Nephron (organoid): ENCODE results near the gene SYT9.

Experiments used
- H3K27ac Mint-ChIP-seq, 3 experiments: 2 replicates each; pipeline ENCODE4 v1.8.0; 2020; ENCODE audit warnings: mixed read lengths in 3 of 3, mild to moderate bottlenecking in 2 of 3, moderate library complexity in 1 of 3
- H3K27me3 Mint-ChIP-seq: 2 replicates; pipeline ENCODE4 v1.8.0; 2021; ENCODE audit warnings: low read depth, mild to moderate bottlenecking, moderate library complexity, mixed read lengths
- H3K36me3 Mint-ChIP-seq: 2 replicates; pipeline ENCODE4 v1.8.0; 2020; ENCODE audit warnings: low read depth, mixed read lengths
- H3K4me1 Mint-ChIP-seq: 2 replicates; pipeline ENCODE4 v1.8.0; 2020; ENCODE audit warnings: mixed read lengths
- H3K4me3 Mint-ChIP-seq, 3 experiments: 2 replicates each; pipeline ENCODE4 v1.8.0; 2020; ENCODE audit warnings: mild to moderate bottlenecking in 3 of 3, mixed read lengths in 3 of 3, moderate library complexity in 2 of 3
- H3K9me3 Mint-ChIP-seq: 2 replicates; pipeline ENCODE4 v1.8.0; 2020; ENCODE audit warnings: mixed read lengths
- TF ChIP-seq, protein P1 (sequence below), 3 experiments: fragments of 200-600 bp; sonication (generic); IDR thresholded peaks; one replicate each; pipeline ENCODE4 v1.5.0; 2021; ENCODE audit warnings: antibody characterized with exemption in 3 of 3; ENCODE audit not compliant: unreplicated experiment in 3 of 3

Gene SYT9

DNA sequence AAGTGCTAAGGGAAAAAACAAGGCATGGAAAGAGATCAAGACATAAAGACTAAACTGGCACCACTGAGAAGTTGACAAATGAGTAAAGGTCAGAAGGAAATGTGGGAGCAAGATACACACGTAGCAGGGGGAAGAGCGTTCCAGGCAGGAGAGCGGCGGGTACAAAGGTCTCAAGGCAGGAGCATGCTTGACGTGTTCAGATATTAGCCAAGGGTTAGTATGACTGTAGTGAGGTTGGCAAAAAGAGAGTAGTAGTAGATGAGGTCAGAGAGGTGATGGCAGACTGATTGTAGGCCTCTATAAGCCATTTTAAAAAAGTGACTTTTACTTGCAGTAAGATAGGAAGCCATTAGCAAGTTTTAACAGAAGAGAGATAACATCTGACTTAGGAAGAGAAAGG, 9.9 kb downstream of the SYT9 start:
- Mint-ChIP-seq H3K4me1 (no peaks in the 10 kb centered on the region), H3K4me3 (no peak overlapping the region), H3K27me3 (peaks cover 11% of the 10 kb centered on the region), H3K36me3 (no peaks in the 10 kb centered on the region), H3K9me3 (no peaks in the 10 kb centered on the region), H3K27ac (no peak overlapping the region)
- TF ChIP-seq, protein P1, sequence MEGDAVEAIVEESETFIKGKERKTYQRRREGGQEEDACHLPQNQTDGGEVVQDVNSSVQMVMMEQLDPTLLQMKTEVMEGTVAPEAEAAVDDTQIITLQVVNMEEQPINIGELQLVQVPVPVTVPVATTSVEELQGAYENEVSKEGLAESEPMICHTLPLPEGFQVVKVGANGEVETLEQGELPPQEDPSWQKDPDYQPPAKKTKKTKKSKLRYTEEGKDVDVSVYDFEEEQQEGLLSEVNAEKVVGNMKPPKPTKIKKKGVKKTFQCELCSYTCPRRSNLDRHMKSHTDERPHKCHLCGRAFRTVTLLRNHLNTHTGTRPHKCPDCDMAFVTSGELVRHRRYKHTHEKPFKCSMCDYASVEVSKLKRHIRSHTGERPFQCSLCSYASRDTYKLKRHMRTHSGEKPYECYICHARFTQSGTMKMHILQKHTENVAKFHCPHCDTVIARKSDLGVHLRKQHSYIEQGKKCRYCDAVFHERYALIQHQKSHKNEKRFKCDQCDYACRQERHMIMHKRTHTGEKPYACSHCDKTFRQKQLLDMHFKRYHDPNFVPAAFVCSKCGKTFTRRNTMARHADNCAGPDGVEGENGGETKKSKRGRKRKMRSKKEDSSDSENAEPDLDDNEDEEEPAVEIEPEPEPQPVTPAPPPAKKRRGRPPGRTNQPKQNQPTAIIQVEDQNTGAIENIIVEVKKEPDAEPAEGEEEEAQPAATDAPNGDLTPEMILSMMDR (IDR thresholded peaks at IDR 0.05; ENCODE audit: unreplicated experiment in 3 of 3): no peak

DNA sequence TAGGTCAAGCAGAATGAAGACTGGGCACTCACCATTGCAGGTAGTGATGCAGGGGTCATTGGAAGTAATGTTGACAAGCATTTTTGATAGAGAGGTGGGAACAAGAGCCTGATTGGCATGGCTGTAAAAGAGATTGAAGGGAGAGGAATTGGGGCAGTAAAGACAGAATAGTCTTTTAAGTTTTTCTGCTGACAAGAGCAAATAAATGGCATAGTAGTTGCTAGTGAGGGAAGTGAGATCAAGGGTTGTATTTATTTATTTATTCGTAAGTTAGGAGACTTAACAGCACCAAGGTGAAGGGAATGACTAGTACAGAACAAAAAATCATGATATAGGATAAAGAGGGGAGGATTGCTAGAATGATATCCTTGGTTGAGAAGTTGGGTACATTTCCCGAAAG, 11.0 kb downstream of the SYT9 start:
- Mint-ChIP-seq H3K4me3 (no peak overlapping the region), H3K4me1 (no peaks in the 10 kb centered on the region), H3K9me3 (no peaks in the 10 kb centered on the region), H3K36me3 (no peaks in the 10 kb centered on the region), H3K27ac (no peak overlapping the region), H3K27me3 (peaks cover 6% of the 10 kb centered on the region)
- TF ChIP-seq, protein P1 (IDR thresholded peaks at IDR 0.05; ENCODE audit: unreplicated experiment in 3 of 3): no peak

DNA sequence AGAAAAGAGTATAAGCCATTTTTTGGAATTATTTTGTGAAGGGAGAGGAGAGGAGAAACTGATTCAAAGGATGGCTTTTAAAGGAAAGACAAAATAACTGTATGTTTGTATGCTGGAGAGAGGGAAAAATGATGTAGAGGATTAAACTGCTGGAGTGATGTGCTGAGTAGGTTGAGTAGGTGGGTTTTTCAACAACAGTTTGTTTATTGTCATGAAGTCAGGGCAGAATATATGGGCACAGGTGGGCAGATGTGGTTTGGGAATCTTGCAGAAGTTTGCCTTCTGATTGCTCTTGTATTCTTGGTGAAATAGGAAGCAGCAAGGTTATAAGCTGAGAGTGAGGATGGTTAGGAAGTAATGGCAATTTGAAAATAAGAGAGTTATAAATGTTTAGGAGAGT, 12.1 kb downstream of the SYT9 start:
- Mint-ChIP-seq H3K9me3 (no peaks in the 10 kb centered on the region), H3K27me3 (no peaks in the 10 kb centered on the region), H3K27ac (no peak overlapping the region), H3K4me1 (no peaks in the 10 kb centered on the region), H3K4me3 (no peak overlapping the region), H3K36me3 (no peaks in the 10 kb centered on the region)
- TF ChIP-seq, protein P1 (IDR thresholded peaks at IDR 0.05; ENCODE audit: unreplicated experiment in 3 of 3): no peak

DNA sequence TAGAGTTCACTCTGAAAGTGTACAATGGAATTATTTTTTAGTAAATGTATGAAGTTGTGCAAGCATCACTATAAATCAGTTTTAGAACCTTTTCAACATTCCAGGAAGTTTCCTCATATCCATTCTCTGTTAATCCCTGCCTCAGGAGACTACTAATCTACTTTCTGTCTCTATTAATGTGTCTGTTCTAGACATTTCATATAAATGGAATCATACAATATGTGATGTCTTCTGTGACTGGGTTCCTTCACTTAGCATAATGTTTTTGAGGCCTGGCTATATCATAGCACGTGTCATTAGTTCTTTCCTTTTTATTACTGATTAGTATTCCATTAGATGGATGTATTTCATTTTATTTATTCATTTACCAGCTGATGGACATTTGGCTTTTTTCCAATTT, 17.1 kb downstream of the SYT9 start:
- TF ChIP-seq, protein P1 (IDR thresholded peaks at IDR 0.05; ENCODE audit: unreplicated experiment in 3 of 3): no peak
- H3K4me1 Mint-ChIP-seq: no peaks in the 10 kb centered on the region
- no peaks in the 10 kb centered on the region for H3K36me3 Mint-ChIP-seq
- no peaks in the 10 kb centered on the region for H3K27me3 Mint-ChIP-seq
- H3K9me3 Mint-ChIP-seq: no peaks in the 10 kb centered on the region
- no peak overlapping the region for H3K4me3 Mint-ChIP-seq
- no peak overlapping the region for H3K27ac Mint-ChIP-seq

DNA sequence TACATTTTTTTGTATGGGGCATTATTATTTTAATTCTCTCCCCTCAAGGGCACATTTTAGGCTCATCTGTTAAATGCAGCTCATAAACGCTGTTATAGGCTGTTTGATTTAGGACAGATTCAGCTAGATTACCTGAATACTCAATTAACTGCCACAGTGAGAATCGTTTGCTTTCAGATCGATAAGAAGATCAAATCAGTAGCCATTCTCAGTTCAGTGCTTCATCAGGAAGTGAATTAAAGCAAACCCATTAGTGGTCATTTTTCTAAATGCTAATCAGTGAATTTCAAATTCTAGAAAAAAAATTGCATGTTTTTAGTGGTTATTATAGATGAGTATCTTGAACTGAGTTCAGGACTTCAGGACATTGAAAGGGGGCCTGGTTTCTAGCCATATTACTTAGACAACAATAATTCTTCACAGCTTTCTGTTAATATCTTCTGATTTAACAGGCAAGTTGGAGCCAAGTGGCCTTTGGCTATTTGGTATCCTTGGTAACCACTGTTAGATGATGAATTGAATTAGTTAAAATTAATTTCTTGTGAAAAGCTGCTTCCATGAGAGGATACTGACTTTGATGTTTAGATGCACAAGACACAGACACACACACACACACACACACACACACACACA, 18.6 kb downstream of the SYT9 start:
- Mint-ChIP-seq H3K27me3 (peaks cover 4% of the 10 kb centered on the region), H3K36me3 (no peaks in the 10 kb centered on the region), H3K4me3 (no peak overlapping the region), H3K4me1 (no peaks in the 10 kb centered on the region), H3K9me3 (no peaks in the 10 kb centered on the region), H3K27ac (no peak overlapping the region)
- TF ChIP-seq, protein P1 (IDR thresholded peaks at IDR 0.05; ENCODE audit: unreplicated experiment in 3 of 3): no peak

DNA sequence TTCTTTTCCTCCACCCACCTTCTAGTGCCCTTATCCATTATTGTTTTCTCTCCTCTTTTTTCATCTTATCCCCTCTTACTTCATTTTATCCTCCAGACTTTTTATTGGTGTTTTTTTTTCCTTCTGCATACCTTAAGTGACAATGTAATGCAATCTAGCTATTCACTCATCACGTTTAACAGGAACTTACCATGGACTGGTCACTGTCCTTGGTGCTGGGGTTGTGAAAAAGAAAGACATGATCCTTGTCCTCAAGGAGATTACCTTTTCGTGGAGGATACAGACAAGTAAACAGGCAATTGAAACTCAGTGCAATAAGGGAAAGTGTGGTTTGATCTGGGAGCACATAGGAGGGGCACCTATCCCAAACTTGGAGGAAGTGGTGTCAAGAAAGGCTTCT, 20.7 kb downstream of the SYT9 start:
- TF ChIP-seq, protein P1 (IDR thresholded peaks at IDR 0.05; ENCODE audit: unreplicated experiment in 3 of 3): no peak
- Mint-ChIP-seq H3K4me3 (no peak overlapping the region), H3K36me3 (no peaks in the 10 kb centered on the region), H3K27ac (no peak overlapping the region), H3K9me3 (no peaks in the 10 kb centered on the region), H3K4me1 (no peaks in the 10 kb centered on the region), H3K27me3 (peaks cover 7% of the 10 kb centered on the region)
